K562 (cell line): ENCODE measurements around the gene KAT6B. TPM values are rescaled to one million over a fixed set of nuclear protein-coding genes. Genes with fewer than 3 reads are reported as not detected.
A peak's percentile ranks its signal among the peaks of the same experiment; 100 is the strongest.

ENCODE experiments used
- ATAC-seq: fragments of 200-7000 bp; cut with Tn5 transposase; 3 replicates; pipeline ENCODE4 v1.9.1; 2020; ENCODE audit warnings: moderate library complexity
- BruUV-seq: library from RNA; stranded (reverse); fragments of 400-500 nt; replicated peaks from 2 replicates; lab custom pipeline; 2021; lab: Mats Ljungman, UMichigan
- CTCF ChIA-PET: fragments of 300-600 bp; formaldehyde crosslinking; extraction: SDS; loops from one replicate; lab custom pipeline; 2021; ENCODE audit warnings: low intra/inter-chr PET ratio; lab: Yijun Ruan, JAX
- POLR2A ChIA-PET: fragments of 300-600, 350-650 bp; sonication (Branson Sonifier 250); formaldehyde crosslinking; extraction: SDS; loops from one replicate; lab custom pipeline; 2021; ENCODE audit warnings: antibody characterized with exemption, inconsistent platforms; lab: Yijun Ruan, JAX
- DNase-seq, 4 experiments: peaks; one replicate each; pipeline versions ENCODE4 v3.0.0 to v3.0.0-alpha.2; 2011 to 2018; ENCODE audit warnings: low spot score in 3 of 4, mixed read lengths in 3 of 4; ENCODE audit errors: extremely low read depth in 1 of 4
- FAIRE-seq: peaks from 2 replicates; lab custom pipeline; 2011; peaks lifted over from hg19 to GRCh38; lab: Jason Lieb, UNC
- H2AFZ ChIP-seq: 2 replicates; pipeline ENCODE4 v1.6.0; 2011; ENCODE audit warnings: low read depth, low read length, control low read depth, inconsistent platforms
- H3K27ac ChIP-seq: fragments of 200-600 bp; 3 replicates; pipeline ENCODE4 v1.8.0; 2011; ENCODE audit warnings: low read depth, mild to moderate bottlenecking, control low read depth, inconsistent platforms, low read length, moderate library complexity, mixed read lengths; ENCODE audit errors: extremely low read depth
- H3K27me3 ChIP-seq, 2 experiments: fragments of 300-600 bp in 1 of 2; 2 replicates in 1 of 2; 3 replicates in 1 of 2; pipeline versions ENCODE4 v1.6.0 to v1.8.0; 2011; ENCODE audit warnings: inconsistent platforms in 2 of 2, low read length in 2 of 2, mild to moderate bottlenecking in 1 of 2, mixed read lengths in 1 of 2, moderate library complexity in 1 of 2; ENCODE audit not compliant: control insufficient read depth in 2 of 2, insufficient read depth in 2 of 2
- H3K36me3 ChIP-seq: fragments of 300-600 bp; 3 replicates; pipeline ENCODE4 v1.8.0; 2011; ENCODE audit warnings: mild to moderate bottlenecking, low read length, inconsistent platforms; ENCODE audit not compliant: control insufficient read depth, insufficient read depth
- H3K4me1 ChIP-seq, 2 experiments: fragments of 200-600 bp in 1 of 2; replicated peaks in 1 of 2; 2 replicates in 1 of 2; 3 replicates in 1 of 2; pipeline versions ENCODE4 v1.5.1 to v1.8.0; 2011; ENCODE audit warnings: inconsistent platforms in 2 of 2, low read length in 2 of 2, mild to moderate bottlenecking in 1 of 2, mixed read lengths in 1 of 2, moderate library complexity in 1 of 2; ENCODE audit not compliant: control insufficient read depth in 2 of 2, insufficient read depth in 2 of 2
- H3K4me2 ChIP-seq: 2 replicates; pipeline ENCODE4 v1.6.1; 2011; ENCODE audit warnings: low read length, control low read depth, inconsistent platforms, mixed read lengths; ENCODE audit not compliant: insufficient read depth
- H3K4me3 ChIP-seq: fragments of 200-600 bp; sonication (generic), shearing (Covaris generic); 2 replicates; pipeline ENCODE4 v1.5.1; 2016; ENCODE audit warnings: control low read depth, inconsistent platforms
- H3K79me2 ChIP-seq: fragments of 200-600 bp; 3 replicates; pipeline ENCODE4 v1.8.0; 2011; ENCODE audit warnings: low read length, inconsistent platforms; ENCODE audit not compliant: control insufficient read depth, insufficient read depth
- H3K9ac ChIP-seq, 2 experiments: 2 replicates each; pipeline versions ENCODE4 v1.6.0 to v1.6.1; 2011; ENCODE audit warnings: low read depth in 2 of 2, low read length in 2 of 2, control low read depth in 1 of 2, inconsistent platforms in 1 of 2, mild to moderate bottlenecking in 1 of 2, mixed read lengths in 1 of 2; ENCODE audit not compliant: insufficient read depth in 1 of 2
- H3K9me1 ChIP-seq: one replicate; pipeline ENCODE4 v1.6.0; 2011; ENCODE audit warnings: inconsistent platforms, mild to moderate bottlenecking, low read length, moderate library complexity; ENCODE audit not compliant: control insufficient read depth, insufficient read depth
- H3K9me3 ChIP-seq: replicated peaks from 2 replicates; pipeline ENCODE4 v1.5.1; 2011; ENCODE audit warnings: low read depth, low read length, inconsistent platforms; ENCODE audit not compliant: control insufficient read depth, insufficient read depth
- H4K20me1 ChIP-seq: replicated peaks from 2 replicates; pipeline ENCODE4 v1.6.1; 2011; ENCODE audit warnings: low read length, inconsistent platforms, mixed read lengths; ENCODE audit not compliant: control insufficient read depth, insufficient read depth
- ARID3B ChIP-seq: fragments of 250-450 bp; sonication (Bioruptor Pico); IDR thresholded peaks from 2 replicates; pipeline ENCODE4 v1.4.0; 2020; ENCODE audit warnings: borderline replicate concordance
- HMBOX1 ChIP-seq: sonication (generic); IDR thresholded peaks from 2 replicates; pipeline ENCODE4 v1.6.1; 2016
- MEIS2 ChIP-seq: fragments of 450-650 bp; IDR thresholded peaks from 2 replicates; pipeline ENCODE4 v1.6.1; 2014; ENCODE audit warnings: mild to moderate bottlenecking; ENCODE audit not compliant: partially characterized antibody
- WGBS: fragments of 100-300 bp; shearing (Covaris generic); methylation state at CpG from one replicate; pipeline ENCODE4 v1.1.6; 2016; ENCODE audit warnings: low coverage, mixed read lengths; ENCODE audit not compliant: insufficient coverage; ENCODE audit errors: missing lambda C conversion rate; 5-methylcytosine and 5-hydroxymethylcytosine counted together
- in situ Hi-C: fragments of 300-500 bp; cut with MboI; formaldehyde crosslinking; loops from 4 replicates; pipeline ENCODE4 v1.15.0; 2018; ENCODE audit warnings: inconsistent platforms, mixed read lengths
- intact Hi-C: fragments of 100-400 bp; cut with micrococcal nuclease; formaldehyde crosslinking; loops from 2 replicates; pipeline ENCODE4 v1.14.2; 2022
- polyA plus RNA-seq, 8 experiments: library from polyadenylated mRNA; depleted of rRNA in 4 of 8; stranded (reverse) in 5 of 8; unstranded in 3 of 8; fragments of >200 nt; fragmentation: Nextera tagmentation in 2 of 8; fragmentation: Illumina TruSeq in 1 of 8; extraction: Ambion mirVana in 2 of 8; extraction: Trizol in 1 of 8; gene quantifications; 2 replicates each; pipeline versions ENCODE4 v1.2.1 to v1.2.3, GENCODE V29; 2011 to 2014; ENCODE audit warnings: inconsistent platforms in 1 of 8, missing spikeins in 1 of 8
- total RNA-seq, 7 experiments: library from RNA; depleted of rRNA in 6 of 7; stranded (reverse); fragments of >200 nt in 6 of 7; fragmentation: Illumina TruSeq in 2 of 7; extraction: Trizol in 2 of 7; gene quantifications; 2 replicates each; pipeline versions ENCODE4 v1.2.1 to v1.2.3, GENCODE V29; 2011 to 2021; ENCODE audit warnings: low replicate concordance in 1 of 7

Gene KAT6B
- total and polyA plus RNA-seq, 9 of the 15 experiments (the other 6 are each of a cell fraction or from before 2014, with no cell fraction given): 1.4 to 9.2 (median 6.8) TPM

- no peak overlapping the region for H3K27ac ChIP-seq
Observed at GRCh38 chr10:75015442-75015841, 189.0 kb downstream of the KAT6B start.

More at GRCh38 chr10:75015442-75015841, 189.0 kb downstream of the KAT6B start:
- H3K9ac ChIP-seq: no peak overlapping the region
- H3K4me1 ChIP-seq: no peaks in the 10 kb centered on the region
- intact Hi-C loops: loop anchor here (10.0 kb wide), 1 partner anchor 191 kb away; the partner anchor contains the start of gene KAT6B
- no peaks in the 10 kb centered on the region for H3K36me3 ChIP-seq
- ATAC-seq: no peak
- H3K79me2 ChIP-seq: no peaks in the 10 kb centered on the region
- no peaks in the 10 kb centered on the region for H3K9me1 ChIP-seq
- 18% methylated on average over 5 of the region's 5 CpGs for WGBS
- CTCF ChIA-PET: no interaction called here
- in situ Hi-C loops: no loop called here
- no peaks in the 10 kb centered on the region for H4K20me1 ChIP-seq
- no peak for FAIRE-seq
- no TSS peak for BruUV-seq
- H3K4me3 ChIP-seq: no peak overlapping the region
- POLR2A ChIA-PET: no interaction called here
- H3K4me2 ChIP-seq: no peak overlapping the region
- TF ChIP-seq MEIS2: peak; percentile 24
- TF ChIP-seq HMBOX1: 0 out of 2 replicates have a peak, but pooled peaks have one; percentile 14
- TF ChIP-seq ARID3B (CRISPR knock-in tag): no peak
- H3K9me3 ChIP-seq: no peaks in the 10 kb centered on the region
- no peak overlapping the region for H2AFZ ChIP-seq
- DNase-seq: no peak
- H3K27me3 ChIP-seq: no peaks in the 10 kb centered on the region; a peak in 1 of 5 replicates
